ENCODE results near the gene PTPRN. TPM values are rescaled to one million over a fixed set of nuclear protein-coding genes. Genes with fewer than 3 reads are reported as not detected.

The PTPRN gene
- total RNA-seq, 2 donors from 2014 or later = 0.09 to 6.6 TPM

GRCh38 chr2:219282943-219283581 is 26.1 kb downstream of the PTPRN start:
- no peaks in the 10 kb centered on the region for H3K9me3 ChIP-seq
- no peak for DNase-seq (ENCODE audit: low spot score)
- TF ChIP-seq POLR2AphosphoS5 (IDR thresholded peaks at IDR 0.05) (no peak), POLR2A (IDR thresholded peaks at IDR 0.05) (no peak), CTCF (IDR thresholded peaks at IDR 0.05) (no peak)
- 90% methylated on average over 17 of the region's 17 CpGs for whole genome bisulfite sequencing
- H3K4me1 ChIP-seq (replicated peaks) = peaks cover 22% of the 10 kb centered on the region
- peaks cover 0 to 16% of the 10 kb centered on the region in 2 donors for H3K36me3 ChIP-seq
- intact Hi-C loops (cut with DNase I) = no loop called here
- H3K27ac ChIP-seq = no peak overlapping the region
- no peaks in the 10 kb centered on the region for H3K27me3 ChIP-seq (replicated peaks; ENCODE audit: insufficient read depth)
- no peak overlapping the region for H3K4me3 ChIP-seq

GRCh38 chr2:219282375-219282774 is 26.8 kb downstream of the PTPRN start:
- H3K36me3 ChIP-seq = peaks cover 0 to 16% of the 10 kb centered on the region in 2 donors
- H3K27me3 ChIP-seq (replicated peaks; ENCODE audit: insufficient read depth) = no peaks in the 10 kb centered on the region
- TF ChIP-seq CTCF (IDR thresholded peaks at IDR 0.05) (no peak), POLR2A (IDR thresholded peaks at IDR 0.05) (no peak), POLR2AphosphoS5 (IDR thresholded peaks at IDR 0.05) (no peak)
- no peaks in the 10 kb centered on the region for H3K9me3 ChIP-seq
- intact Hi-C loops (cut with DNase I) = no loop called here
- peaks cover 22% of the 10 kb centered on the region for H3K4me1 ChIP-seq (replicated peaks)
- DNase-seq (ENCODE audit: low spot score) = no peak
- WGBS = 90% methylated on average over 5 of the region's 5 CpGs
- H3K27ac ChIP-seq = no peak overlapping the region
- H3K4me3 ChIP-seq = no peak overlapping the region

- H3K4me1 ChIP-seq (replicated peaks) = peaks cover 22% of the 10 kb centered on the region
Observed at GRCh38 chr2:219281588-219281987, 27.6 kb downstream of the PTPRN start.

GRCh38 chr2:219280651-219281050 is 28.6 kb downstream of the PTPRN start:
- TF ChIP-seq CTCF (IDR thresholded peaks at IDR 0.05) (no peak), POLR2AphosphoS5 (IDR thresholded peaks at IDR 0.05) (no peak), POLR2A (IDR thresholded peaks at IDR 0.05) (no peak)
- Histone ChIP-seq H3K27ac (peak overlapping the region; percentile 94 to 98), H3K27me3 (replicated peaks; ENCODE audit: insufficient read depth) (no peaks in the 10 kb centered on the region), H3K36me3 (peaks cover 0 to 16% of the 10 kb centered on the region in 2 donors), H3K4me1 (replicated peaks) (peaks cover 20% of the 10 kb centered on the region), H3K9me3 (no peaks in the 10 kb centered on the region), H3K4me3 (no peak overlapping the region)
- no peak for DNase-seq (ENCODE audit: low spot score)
- intact Hi-C loops (cut with DNase I) = no loop called here
- WGBS = 87% methylated on average over 4 of the region's 4 CpGs

More at GRCh38 chr2:219281588-219281987, 27.6 kb downstream of the PTPRN start:
- Histone ChIP-seq H3K9me3 (no peaks in the 10 kb centered on the region), H3K27me3 (replicated peaks; ENCODE audit: insufficient read depth) (no peaks in the 10 kb centered on the region), H3K27ac (peak overlapping the region; percentile 16 to 94), H3K36me3 (peaks cover 0 to 16% of the 10 kb centered on the region in 2 donors), H3K4me3 (no peak overlapping the region)
- TF ChIP-seq POLR2A (IDR thresholded peaks at IDR 0.05) = no peak
- TF ChIP-seq CTCF (IDR thresholded peaks at IDR 0.05) = no peak
- TF ChIP-seq POLR2AphosphoS5 (IDR thresholded peaks at IDR 0.05) = no peak
- intact Hi-C loops (cut with DNase I) = no loop called here
- no peak for DNase-seq (ENCODE audit: low spot score)
- WGBS = 71% methylated on average over 8 of the region's 8 CpGs

Data from prostate gland (tissue), 2 donors.